T-helper 1 cell treated with Interleukin-12 subunit alpha and Interleukin-12 subunit beta and Interleukin-4 antibody, amounts not matched to agents 30 μg/mL and 1 μg/mL, for 36 hours (primary cell): Measurements from ENCODE around the gene CEBPB.

Experiments
- H3K27ac Mint-ChIP-seq: one replicate; pipeline ENCODE4 v1.8.0; 2021; ENCODE audit warnings: mild to moderate bottlenecking, mixed read lengths
- H3K27me3 Mint-ChIP-seq: one replicate; pipeline ENCODE4 v1.8.0; 2021; ENCODE audit warnings: low read depth, mixed read lengths
- H3K36me3 Mint-ChIP-seq: one replicate; pipeline ENCODE4 v1.8.0; 2021; ENCODE audit warnings: low read depth, mixed read lengths
- H3K4me1 Mint-ChIP-seq: one replicate; pipeline ENCODE4 v1.8.0; 2021; ENCODE audit warnings: low read depth, mixed read lengths
- H3K4me3 Mint-ChIP-seq: one replicate; pipeline ENCODE4 v1.8.0; 2021; ENCODE audit warnings: mild to moderate bottlenecking, moderate library complexity, mixed read lengths
- H3K9me3 Mint-ChIP-seq: one replicate; pipeline ENCODE4 v1.8.0; 2021; ENCODE audit warnings: mixed read lengths

CEBPB gene

GRCh38 chr20:50220093-50220893 is 29.7 kb downstream of the CEBPB start:
- H3K27ac Mint-ChIP-seq: no peak overlapping the region
- no peak overlapping the region for H3K4me3 Mint-ChIP-seq
- peaks cover 8% of the 10 kb centered on the region for H3K9me3 Mint-ChIP-seq
- H3K4me1 Mint-ChIP-seq: peaks cover 5% of the 10 kb centered on the region
- H3K27me3 Mint-ChIP-seq: peaks cover 3% of the 10 kb centered on the region
- no peaks in the 10 kb centered on the region for H3K36me3 Mint-ChIP-seq

DNA sequence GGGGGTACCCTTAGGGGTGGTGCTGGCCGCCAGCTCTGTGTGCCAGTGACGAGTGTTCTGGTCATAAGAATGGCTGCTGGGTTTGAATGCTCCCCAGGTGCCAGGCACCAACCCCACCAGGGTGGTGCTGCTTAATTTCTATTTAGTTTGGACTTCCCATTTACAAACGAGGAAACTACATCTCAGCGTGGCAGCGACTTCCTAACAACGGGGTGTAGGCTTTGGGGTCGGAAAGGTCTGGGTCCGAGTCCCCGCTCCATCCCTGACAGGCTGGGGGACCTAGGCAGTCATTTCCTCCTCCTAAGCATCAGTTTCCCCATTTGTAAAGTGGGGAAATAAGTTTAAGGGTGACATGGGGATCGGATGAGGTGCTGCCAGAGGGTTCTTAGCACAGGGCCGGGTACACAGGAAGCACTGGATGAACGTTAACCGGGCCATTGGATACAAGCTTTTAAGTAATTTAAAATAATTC is 30.3 kb downstream of the CEBPB start:
- H3K4me1 Mint-ChIP-seq: peaks cover 5% of the 10 kb centered on the region
- no peak overlapping the region for H3K27ac Mint-ChIP-seq
- H3K27me3 Mint-ChIP-seq: no peaks in the 10 kb centered on the region
- H3K36me3 Mint-ChIP-seq: no peaks in the 10 kb centered on the region
- H3K4me3 Mint-ChIP-seq: no peak overlapping the region
- peaks cover 8% of the 10 kb centered on the region for H3K9me3 Mint-ChIP-seq

DNA sequence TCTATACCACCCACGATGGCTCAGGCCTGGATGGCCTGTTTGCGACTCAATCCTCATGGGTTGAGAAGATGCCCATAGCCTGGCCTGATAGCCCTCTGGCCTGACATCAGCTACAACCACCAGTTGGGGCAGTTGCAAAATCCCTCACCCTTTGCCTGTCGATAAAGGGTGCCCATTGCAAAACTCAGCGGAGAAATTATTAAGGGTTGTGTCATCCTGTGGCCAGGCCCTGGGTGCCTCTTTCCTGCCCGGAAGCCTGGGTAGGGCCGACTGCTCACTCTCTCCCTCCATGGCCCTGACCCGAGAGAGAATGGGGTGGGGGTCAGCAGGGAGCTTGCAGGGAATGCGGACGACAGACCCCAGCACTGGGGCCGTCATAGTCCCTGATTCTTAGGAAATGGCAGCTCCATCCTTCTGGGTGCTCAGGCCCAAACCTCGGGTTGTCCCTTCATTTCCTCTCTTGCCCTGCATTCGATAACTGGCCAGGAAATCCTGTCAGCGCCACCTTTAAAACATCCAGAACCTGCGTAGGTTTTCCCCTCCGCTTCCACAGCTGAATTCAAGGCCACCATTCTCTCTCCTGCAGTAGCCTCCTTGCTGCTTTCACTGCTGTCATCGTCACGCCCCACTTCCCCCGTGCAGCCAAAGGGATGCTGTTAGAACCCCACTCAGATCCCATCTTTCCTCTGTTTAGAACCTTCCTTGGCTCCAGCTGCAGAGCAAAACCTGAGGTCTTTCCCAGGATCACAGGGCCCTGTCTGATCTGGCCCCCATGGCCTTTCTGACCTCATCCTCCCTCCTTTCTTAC is 31.1 kb downstream of the CEBPB start:
- Mint-ChIP-seq H3K36me3 (no peaks in the 10 kb centered on the region), H3K27ac (no peak overlapping the region), H3K9me3 (peaks cover 8% of the 10 kb centered on the region), H3K27me3 (no peaks in the 10 kb centered on the region), H3K4me1 (peaks cover 9% of the 10 kb centered on the region), H3K4me3 (no peak overlapping the region)

- Mint-ChIP-seq H3K4me1 (peaks cover 12% of the 10 kb centered on the region), H3K27me3 (no peaks in the 10 kb centered on the region), H3K36me3 (no peaks in the 10 kb centered on the region), H3K9me3 (peaks cover 8% of the 10 kb centered on the region), H3K27ac (no peak overlapping the region), H3K4me3 (no peak overlapping the region)
Observed at GRCh38 chr20:50222309-50223038, 31.8 kb downstream of the CEBPB start.

DNA sequence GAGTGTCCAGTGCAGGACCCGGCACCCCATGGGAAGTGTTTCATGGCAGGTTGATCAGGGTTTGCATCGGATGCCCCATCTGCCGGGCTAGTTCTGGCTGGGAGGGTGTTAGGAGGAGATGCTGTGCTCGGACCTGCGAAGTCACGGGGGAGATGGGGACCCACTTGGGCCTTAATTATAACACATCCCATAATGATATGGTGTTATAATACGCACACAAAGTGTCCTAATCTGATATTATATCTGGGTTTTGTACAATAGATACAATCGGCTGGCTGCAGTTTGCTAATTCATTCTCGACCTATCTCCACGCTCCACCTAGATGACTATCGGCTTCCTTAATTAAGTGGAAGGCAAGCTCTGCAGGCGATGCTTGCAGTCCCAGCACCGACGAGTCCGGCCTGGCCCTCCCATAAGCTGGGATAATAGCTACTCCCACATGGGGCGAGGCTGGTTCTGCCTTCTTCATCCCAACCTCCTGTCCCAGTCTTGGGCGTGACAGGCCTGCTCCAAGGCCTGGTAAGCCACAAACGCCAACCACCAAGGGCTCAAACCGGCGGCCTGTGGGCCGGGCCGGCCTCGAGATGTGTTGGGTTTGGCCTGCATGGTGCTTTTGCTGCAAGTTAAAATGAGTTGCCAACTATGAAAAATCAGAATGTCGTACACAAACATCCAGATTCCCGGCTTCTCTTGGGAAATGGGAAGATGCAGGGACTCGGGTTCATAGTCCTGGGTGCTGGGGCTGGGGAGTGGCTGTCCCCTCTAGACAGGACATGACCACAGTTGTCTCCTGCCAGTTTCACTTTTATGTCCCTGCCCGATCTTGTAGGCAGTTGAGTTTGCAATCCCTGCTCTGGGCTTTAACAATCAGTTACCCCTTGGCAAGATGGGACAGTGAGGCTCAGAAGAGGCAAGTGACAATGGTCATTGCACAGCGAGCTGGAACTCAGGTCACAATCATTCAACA is 32.7 kb downstream of the CEBPB start:
- Mint-ChIP-seq H3K4me3 (no peak overlapping the region), H3K27ac (no peak overlapping the region), H3K4me1 (peaks cover 15% of the 10 kb centered on the region), H3K36me3 (no peaks in the 10 kb centered on the region), H3K9me3 (peaks cover 8% of the 10 kb centered on the region), H3K27me3 (no peaks in the 10 kb centered on the region)

GRCh38 chr20:50224052-50224451 is 33.4 kb downstream of the CEBPB start:
- H3K9me3 Mint-ChIP-seq: peaks cover 8% of the 10 kb centered on the region
- H3K4me3 Mint-ChIP-seq: no peak overlapping the region
- H3K27ac Mint-ChIP-seq: no peak overlapping the region
- peaks cover 17% of the 10 kb centered on the region for H3K4me1 Mint-ChIP-seq
- H3K36me3 Mint-ChIP-seq: no peaks in the 10 kb centered on the region
- no peaks in the 10 kb centered on the region for H3K27me3 Mint-ChIP-seq

DNA sequence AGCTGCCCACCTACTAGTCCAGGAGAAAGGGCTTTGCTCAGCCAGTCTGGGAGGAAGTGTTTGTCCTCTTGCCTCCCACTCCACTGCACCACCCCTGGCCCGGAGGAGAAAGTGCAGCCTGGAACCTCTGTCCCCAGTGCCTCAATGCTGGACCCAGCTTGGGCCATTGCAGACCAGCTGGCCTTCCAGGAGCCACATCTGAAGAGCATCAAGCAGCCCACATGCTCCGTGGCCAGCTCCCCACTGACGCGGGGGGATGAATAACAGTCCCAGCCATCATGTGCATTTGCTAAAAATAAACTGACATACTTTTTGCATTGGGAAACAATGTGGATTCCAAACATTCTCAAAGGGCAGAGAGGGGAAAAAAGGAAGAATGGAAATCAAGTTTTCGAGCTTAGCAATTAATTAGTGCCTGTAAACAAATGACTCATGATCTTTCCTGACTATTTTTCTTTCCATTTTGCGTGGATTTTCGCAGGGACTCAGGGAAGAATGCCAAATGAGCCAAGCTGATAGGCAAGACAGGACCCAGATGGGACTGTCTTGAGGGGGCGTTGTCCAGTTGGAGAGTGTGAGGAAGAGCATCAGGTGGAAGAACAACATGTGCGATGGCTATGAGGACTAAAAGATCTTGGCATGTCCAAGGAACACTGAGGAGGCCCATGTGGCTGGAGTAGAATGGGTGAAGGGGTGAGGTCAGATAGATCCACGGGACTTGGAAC is 34.1 kb downstream of the CEBPB start:
- no peak overlapping the region for H3K4me3 Mint-ChIP-seq
- H3K27ac Mint-ChIP-seq: no peak overlapping the region
- H3K9me3 Mint-ChIP-seq: peaks cover 8% of the 10 kb centered on the region
- peaks cover 16% of the 10 kb centered on the region for H3K4me1 Mint-ChIP-seq
- no peaks in the 10 kb centered on the region for H3K36me3 Mint-ChIP-seq
- H3K27me3 Mint-ChIP-seq: no peaks in the 10 kb centered on the region

- H3K4me3 Mint-ChIP-seq: no peak overlapping the region
- H3K27ac Mint-ChIP-seq: no peak overlapping the region
- H3K4me1 Mint-ChIP-seq: peaks cover 16% of the 10 kb centered on the region
- peaks cover 8% of the 10 kb centered on the region for H3K9me3 Mint-ChIP-seq
- no peaks in the 10 kb centered on the region for H3K27me3 Mint-ChIP-seq
- H3K36me3 Mint-ChIP-seq: no peaks in the 10 kb centered on the region
Observed at GRCh38 chr20:50226093-50226974, 35.7 kb downstream of the CEBPB start.

DNA sequence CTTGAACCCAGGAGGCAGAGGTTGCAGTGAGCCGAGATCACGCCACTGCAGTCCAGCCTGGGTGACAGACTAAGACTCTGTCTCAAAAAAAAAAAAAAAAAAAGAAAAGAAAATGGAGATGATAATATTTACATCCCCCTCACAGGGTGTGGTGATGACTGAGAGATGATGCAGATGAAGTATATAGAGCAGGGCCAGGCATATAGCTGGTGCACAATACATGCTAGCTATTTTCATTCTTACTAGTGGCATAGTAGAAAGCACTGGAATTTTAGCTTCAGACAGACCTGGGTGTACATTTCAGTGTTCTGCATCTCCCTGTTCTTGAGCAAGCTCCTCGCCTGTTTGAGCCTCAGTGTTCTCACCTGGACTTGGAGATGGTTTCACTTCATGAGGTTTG is 36.9 kb downstream of the CEBPB start:
- H3K4me1 Mint-ChIP-seq: peaks cover 16% of the 10 kb centered on the region
- no peak overlapping the region for H3K4me3 Mint-ChIP-seq
- H3K27ac Mint-ChIP-seq: no peak overlapping the region
- H3K9me3 Mint-ChIP-seq: peaks cover 8% of the 10 kb centered on the region
- no peaks in the 10 kb centered on the region for H3K36me3 Mint-ChIP-seq
- H3K27me3 Mint-ChIP-seq: no peaks in the 10 kb centered on the region

GRCh38 chr20:50229156-50229607 is 38.6 kb downstream of the CEBPB start:
- peaks cover 5% of the 10 kb centered on the region for H3K9me3 Mint-ChIP-seq
- H3K4me3 Mint-ChIP-seq: no peak overlapping the region
- H3K27me3 Mint-ChIP-seq: no peaks in the 10 kb centered on the region
- no peak overlapping the region for H3K27ac Mint-ChIP-seq
- no peaks in the 10 kb centered on the region for H3K36me3 Mint-ChIP-seq
- H3K4me1 Mint-ChIP-seq: peaks cover 16% of the 10 kb centered on the region

- no peaks in the 10 kb centered on the region for H3K27me3 Mint-ChIP-seq
- no peak overlapping the region for H3K27ac Mint-ChIP-seq
- no peaks in the 10 kb centered on the region for H3K9me3 Mint-ChIP-seq
- peaks cover 17% of the 10 kb centered on the region for H3K4me1 Mint-ChIP-seq
- no peaks in the 10 kb centered on the region for H3K36me3 Mint-ChIP-seq
- no peak overlapping the region for H3K4me3 Mint-ChIP-seq
Observed at GRCh38 chr20:50230184-50230583, 39.6 kb downstream of the CEBPB start.

DNA sequence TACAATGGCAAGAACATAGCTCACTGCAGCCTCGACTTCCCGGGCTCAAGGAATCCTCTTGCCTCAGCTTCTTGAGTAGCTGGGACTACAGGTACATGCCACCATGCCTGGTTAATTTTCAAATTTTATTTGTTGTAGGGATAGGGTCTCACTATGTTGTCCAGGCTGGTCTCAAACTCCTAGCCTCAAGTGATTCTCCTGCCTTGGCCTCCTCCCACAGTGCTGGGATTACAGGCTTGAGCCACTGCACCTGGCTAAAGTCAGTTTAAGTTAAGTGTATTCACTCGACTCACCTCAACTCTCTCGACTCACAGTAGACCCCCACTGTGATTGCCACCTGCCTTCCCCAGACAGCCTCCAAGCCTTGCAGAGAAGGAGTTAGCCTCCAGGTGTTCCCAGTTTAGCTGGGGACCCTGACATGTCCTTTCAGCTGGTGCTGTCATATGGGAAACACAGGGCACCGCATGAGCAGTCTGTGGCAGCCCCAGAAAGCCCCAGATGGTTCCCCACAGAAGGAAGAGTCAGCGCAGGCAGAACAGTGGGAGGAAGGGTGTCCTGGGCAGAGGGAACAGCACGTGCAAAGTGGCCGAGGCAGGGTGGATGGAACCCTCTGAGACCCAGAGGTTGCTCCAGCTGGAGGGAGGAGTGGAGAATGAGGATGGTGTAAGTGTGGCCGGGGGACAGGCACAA is 40.4 kb downstream of the CEBPB start:
- Mint-ChIP-seq H3K9me3 (no peaks in the 10 kb centered on the region), H3K27me3 (no peaks in the 10 kb centered on the region), H3K36me3 (no peaks in the 10 kb centered on the region), H3K4me1 (peaks cover 23% of the 10 kb centered on the region), H3K4me3 (no peak overlapping the region), H3K27ac (no peak overlapping the region)
